Breast epithelium (tissue), 3 donors: Measurements from ENCODE around the gene GALNT10.

Experiments
- POLR2A ChIP-seq: fragments of 450-650 bp; IDR thresholded peaks from one replicate; pipeline ENCODE4 v1.6.1; 2016; ENCODE audit warnings: antibody characterized with exemption, mild to moderate bottlenecking, moderate library complexity
- POLR2AphosphoS5 ChIP-seq, 3 donors: sonication (generic); formaldehyde crosslinking; IDR thresholded peaks; one replicate each; pipeline ENCODE4 v1.6.1; 2017; ENCODE audit warnings: antibody characterized with exemption in 3 of 3
- TF ChIP-seq, protein P1 (sequence below), 3 donors: fragments of 450-650 bp; IDR thresholded peaks; one replicate each; pipeline ENCODE4 v1.5.1; 2016 to 2017; ENCODE audit warnings: antibody characterized with exemption in 3 of 3, mild to moderate bottlenecking in 3 of 3, moderate library complexity in 3 of 3

DNA sequence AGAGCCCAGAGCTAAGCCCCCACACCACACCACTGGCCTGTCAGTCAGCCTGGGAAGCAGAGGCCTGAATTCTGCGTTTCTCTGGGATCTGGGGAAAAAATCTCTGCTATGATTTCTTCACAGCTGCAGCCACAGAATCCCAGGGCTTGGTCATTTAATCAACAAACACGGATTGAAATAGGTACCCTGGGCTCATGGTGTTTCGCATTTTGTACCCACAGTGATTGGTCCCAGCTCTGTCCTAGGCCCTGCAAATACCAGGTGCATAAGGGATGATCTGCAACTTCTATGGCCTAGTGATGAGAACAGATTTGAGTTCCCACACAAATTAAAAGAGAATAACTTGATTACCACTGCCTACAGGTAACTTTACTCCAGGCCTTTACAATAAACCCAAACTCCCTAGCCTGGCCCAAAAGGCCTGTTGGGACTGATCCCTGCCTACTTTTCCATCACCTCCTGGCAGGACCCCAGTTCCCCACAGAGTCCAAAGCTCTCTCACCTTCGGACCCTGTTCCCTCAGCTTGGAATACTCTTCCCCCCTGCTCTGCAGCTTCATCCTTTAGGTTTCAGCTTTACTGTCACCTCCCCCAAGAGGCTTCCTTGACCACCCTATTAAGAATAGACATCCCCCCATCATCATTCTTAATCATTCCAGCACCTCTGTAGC is 240.6 kb downstream of the GALNT10 start:
- TF ChIP-seq, protein P1, sequence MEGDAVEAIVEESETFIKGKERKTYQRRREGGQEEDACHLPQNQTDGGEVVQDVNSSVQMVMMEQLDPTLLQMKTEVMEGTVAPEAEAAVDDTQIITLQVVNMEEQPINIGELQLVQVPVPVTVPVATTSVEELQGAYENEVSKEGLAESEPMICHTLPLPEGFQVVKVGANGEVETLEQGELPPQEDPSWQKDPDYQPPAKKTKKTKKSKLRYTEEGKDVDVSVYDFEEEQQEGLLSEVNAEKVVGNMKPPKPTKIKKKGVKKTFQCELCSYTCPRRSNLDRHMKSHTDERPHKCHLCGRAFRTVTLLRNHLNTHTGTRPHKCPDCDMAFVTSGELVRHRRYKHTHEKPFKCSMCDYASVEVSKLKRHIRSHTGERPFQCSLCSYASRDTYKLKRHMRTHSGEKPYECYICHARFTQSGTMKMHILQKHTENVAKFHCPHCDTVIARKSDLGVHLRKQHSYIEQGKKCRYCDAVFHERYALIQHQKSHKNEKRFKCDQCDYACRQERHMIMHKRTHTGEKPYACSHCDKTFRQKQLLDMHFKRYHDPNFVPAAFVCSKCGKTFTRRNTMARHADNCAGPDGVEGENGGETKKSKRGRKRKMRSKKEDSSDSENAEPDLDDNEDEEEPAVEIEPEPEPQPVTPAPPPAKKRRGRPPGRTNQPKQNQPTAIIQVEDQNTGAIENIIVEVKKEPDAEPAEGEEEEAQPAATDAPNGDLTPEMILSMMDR (IDR thresholded peaks at IDR 0.05) = no peak
- TF ChIP-seq POLR2A (no peak), POLR2AphosphoS5 (IDR thresholded peaks at IDR 0.05) (no peak)
